Neural cell (in vitro differentiated cells): ENCODE data around the gene CEP192. TPM values are rescaled to one million over a fixed set of nuclear protein-coding genes. Genes with fewer than 3 reads are reported as not detected.
"Not testable (repeated sequence)": the region's sequence is repeated elsewhere in the genome, so short reads cannot be mapped to it uniquely, and the experiment has no call there.

Experiments used
- H2AFZ ChIP-seq: fragments of 200-600, 300-800 bp; sonication (generic), shearing (Covaris generic); 2 replicates; pipeline ENCODE4 v1.6.0; 2014; ENCODE audit warnings: low read depth, mild to moderate bottlenecking, antibody characterized with exemption, low read length, moderate library complexity
- H3F3A ChIP-seq: fragments of 200-600 bp; shearing (Covaris generic); 2 replicates; pipeline ENCODE4 v1.6.1; 2016; ENCODE audit warnings: mild to moderate bottlenecking, moderate library complexity, mixed read lengths, antibody characterized with exemption, low read length; ENCODE audit not compliant: insufficient read depth, poor library complexity, severe bottlenecking
- H3K27ac ChIP-seq: fragments of 200-600, 300-800 bp; sonication (generic), shearing (Covaris generic); 2 replicates; pipeline ENCODE4 v1.5.1; 2014; ENCODE audit warnings: mild to moderate bottlenecking, low read length, moderate library complexity
- H3K27me3 ChIP-seq: fragments of 300-800, 200-600 bp; sonication (generic), shearing (Covaris generic); 2 replicates; pipeline ENCODE4 v1.6.0; 2014; ENCODE audit warnings: mild to moderate bottlenecking, low read depth, low read length, moderate library complexity; ENCODE audit not compliant: insufficient read depth
- H3K36me3 ChIP-seq: fragments of 300-800, 200-600 bp; sonication (generic), shearing (Covaris generic); 2 replicates; pipeline ENCODE4 v1.5.1; 2014; ENCODE audit warnings: mild to moderate bottlenecking, antibody characterized with exemption, low read length, moderate library complexity; ENCODE audit not compliant: insufficient read depth
- H3K4me2 ChIP-seq: fragments of 300-800, 200-600 bp; sonication (generic), shearing (Covaris generic); 2 replicates; pipeline ENCODE4 v1.6.0; 2014; ENCODE audit warnings: mild to moderate bottlenecking, low read length
- H3K4me3 ChIP-seq: fragments of 300-800, 200-600 bp; sonication (generic), shearing (Covaris generic); 2 replicates; pipeline ENCODE4 v1.5.1; 2014; ENCODE audit warnings: mild to moderate bottlenecking, low read length, moderate library complexity
- H3K79me2 ChIP-seq: fragments of 200-600 bp; shearing (Covaris generic); replicated peaks from 2 replicates; pipeline ENCODE4 v1.6.0; 2014; ENCODE audit warnings: mild to moderate bottlenecking, low read length, moderate library complexity; ENCODE audit not compliant: insufficient read depth
- H3K9ac ChIP-seq: fragments of 300-800, 200-600 bp; sonication (generic), shearing (Covaris generic); 2 replicates; pipeline ENCODE4 v1.6.1; 2016; ENCODE audit warnings: mild to moderate bottlenecking, low read length, mixed read lengths
- H3K9me2 ChIP-seq: fragments of 200-600 bp; shearing (Covaris generic); 2 replicates; pipeline ENCODE4 v1.6.1; 2016; ENCODE audit warnings: mild to moderate bottlenecking, low read length, mixed read lengths; ENCODE audit not compliant: insufficient read depth
- H3K9me3 ChIP-seq: fragments of 200-600, 300-800 bp; sonication (generic), shearing (Covaris generic); 2 replicates; pipeline ENCODE4 v1.6.1; 2016; ENCODE audit warnings: mild to moderate bottlenecking, mixed run types, low read length, moderate library complexity, mixed read lengths
- H4K20me1 ChIP-seq: fragments of 200-600 bp; shearing (Covaris generic); 2 replicates; pipeline ENCODE4 v1.6.1; 2016; ENCODE audit warnings: mild to moderate bottlenecking, mixed run types; ENCODE audit not compliant: insufficient read depth
- CTCF ChIP-seq: fragments of 450-650 bp; IDR thresholded peaks from 2 replicates; pipeline ENCODE4 v1.5.1; 2014; ENCODE audit warnings: antibody characterized with exemption, mild to moderate bottlenecking, moderate library complexity; ENCODE audit not compliant: poor library complexity, severe bottlenecking
- EP300 ChIP-seq: fragments of 450-650 bp; conservative IDR thresholded peaks from 2 replicates; pipeline ENCODE4 v1.6.1; 2014; ENCODE audit warnings: antibody characterized with exemption, mild to moderate bottlenecking, moderate library complexity; ENCODE audit not compliant: poor library complexity, severe bottlenecking
- EZH2 ChIP-seq: fragments of 200-600, 300-800 bp; shearing (Covaris generic), sonication (generic); IDR thresholded peaks from 2 replicates; pipeline ENCODE4 v1.6.1; 2014; ENCODE audit warnings: antibody characterized with exemption, low read length, borderline replicate concordance, mild to moderate bottlenecking; ENCODE audit not compliant: insufficient read depth, poor library complexity, severe bottlenecking
- MXI1 ChIP-seq: fragments of 450-650 bp; conservative IDR thresholded peaks from 2 replicates; pipeline ENCODE4 v1.6.1; 2014; ENCODE audit warnings: antibody characterized with exemption, mild to moderate bottlenecking; ENCODE audit not compliant: poor library complexity, severe bottlenecking
- POLR2AphosphoS5 ChIP-seq: IDR thresholded peaks from 2 replicates; pipeline ENCODE4 v1.6.1; 2012
- RAD21 ChIP-seq: fragments of 450-650 bp; conservative IDR thresholded peaks from 2 replicates; pipeline ENCODE4 v1.6.1; 2014; ENCODE audit warnings: antibody characterized with exemption, mild to moderate bottlenecking, moderate library complexity
- REST ChIP-seq: IDR thresholded peaks from 2 replicates; pipeline ENCODE4 v1.6.1; 2012; ENCODE audit warnings: borderline replicate concordance
- SMC3 ChIP-seq: fragments of 450-650 bp; conservative IDR thresholded peaks from 2 replicates; pipeline ENCODE4 v1.6.1; 2014; ENCODE audit warnings: antibody characterized with exemption, mild to moderate bottlenecking, moderate library complexity; ENCODE audit not compliant: poor library complexity
- TAF1 ChIP-seq: IDR thresholded peaks from 2 replicates; pipeline ENCODE4 v1.6.1; 2012; ENCODE audit warnings: low read depth
- polyA plus RNA-seq: library from polyadenylated mRNA; depleted of rRNA; stranded (reverse); fragments of >200 nt; gene quantifications from 2 replicates; pipeline ENCODE4 v1.2.3, GENCODE V29; 2014

The CEP192 gene
- polyA plus RNA-seq, 1 donor from 2014 or later: 28.1 TPM

GRCh38 chr18:12995952-12996477 lies 4.9 kb downstream of the CEP192 start:
- Histone ChIP-seq H3K36me3 (no peaks in the 10 kb centered on the region), H2AFZ (no peak overlapping the region), H3F3A (no peaks in the 10 kb centered on the region), H3K9me2 (no peaks in the 10 kb centered on the region), H3K27me3 (no peaks in the 10 kb centered on the region), H3K4me3 (no peak overlapping the region), H3K9me3 (no peaks in the 10 kb centered on the region), H3K27ac (no peak overlapping the region), H3K79me2 (peaks cover 48% of the 10 kb centered on the region), H4K20me1 (no peaks in the 10 kb centered on the region), H3K9ac (no peak overlapping the region), H3K4me2 (no peak overlapping the region)
- TF ChIP-seq RAD21: no peak
- TF ChIP-seq EZH2: no peak
- TF ChIP-seq REST: no peak
- TF ChIP-seq CTCF: no peak
- TF ChIP-seq TAF1: no peak
- no peak for TF ChIP-seq SMC3

GRCh38 chr18:12996661-12997292 lies 5.6 kb downstream of the CEP192 start:
- H3K27ac ChIP-seq: no peak overlapping the region
- TF ChIP-seq MXI1 (no peak), CTCF (no peak), EZH2 (no peak), TAF1 (no peak), RAD21 (no peak), REST (no peak), EP300 (no peak), POLR2AphosphoS5 (no peak), SMC3 (no peak)
- H2AFZ ChIP-seq: no peak overlapping the region
- peaks cover 46% of the 10 kb centered on the region for H3K79me2 ChIP-seq
- no peaks in the 10 kb centered on the region for H4K20me1 ChIP-seq
- H3K4me3 ChIP-seq: no peak overlapping the region
- no peaks in the 10 kb centered on the region for H3F3A ChIP-seq
- no peaks in the 10 kb centered on the region for H3K36me3 ChIP-seq
- no peaks in the 10 kb centered on the region for H3K9me3 ChIP-seq
- H3K9ac ChIP-seq: no peak overlapping the region
- H3K4me2 ChIP-seq: no peak overlapping the region
- no peaks in the 10 kb centered on the region for H3K9me2 ChIP-seq
- H3K27me3 ChIP-seq: no peaks in the 10 kb centered on the region

- not testable (repeated sequence) for H3F3A ChIP-seq, H3K4me3 ChIP-seq, H3K9me3 ChIP-seq, H3K27ac ChIP-seq, H3K27me3 ChIP-seq, H4K20me1 ChIP-seq, H3K9me2 ChIP-seq, H2AFZ ChIP-seq, H3K9ac ChIP-seq, H3K4me2 ChIP-seq, H3K36me3 ChIP-seq
- H3K79me2 ChIP-seq: peaks cover 41% of the 10 kb centered on the region
Observed at GRCh38 chr18:12997330-12997729, 6.2 kb downstream of the CEP192 start.
